ENCODE measurements around the gene PRDM5.

Gene PRDM5

GRCh38 chr4:120893314-120893713 is 29.2 kb downstream of the PRDM5 start:
- no peak for DNase-seq (ENCODE audit: low read depth)
- TF ChIP-seq CTCF (IDR thresholded peaks at IDR 0.05; ENCODE audit: low read length, missing control alignments) = no peak
- H3K4me3 ChIP-seq (replicated peaks; ENCODE audit: low read depth, low read length) = no peak overlapping the region

GRCh38 chr4:120886191-120886590 is 36.3 kb downstream of the PRDM5 start:
- no peak for DNase-seq (ENCODE audit: low read depth)
- TF ChIP-seq CTCF (IDR thresholded peaks at IDR 0.05; ENCODE audit: low read length, missing control alignments) = no peak
- H3K4me3 ChIP-seq (replicated peaks; ENCODE audit: low read depth, low read length) = no peak overlapping the region

GRCh38 chr4:120881846-120882245 is 40.7 kb downstream of the PRDM5 start:
- DNase-seq (ENCODE audit: low read depth) = no peak
- TF ChIP-seq CTCF (IDR thresholded peaks at IDR 0.05; ENCODE audit: low read length, missing control alignments) = no peak
- no peak overlapping the region for H3K4me3 ChIP-seq (replicated peaks; ENCODE audit: low read depth, low read length)

- H3K4me3 ChIP-seq (replicated peaks; ENCODE audit: low read depth, low read length) = no peak overlapping the region
- TF ChIP-seq CTCF (IDR thresholded peaks at IDR 0.05; ENCODE audit: low read length, missing control alignments) = no peak
These were observed 41.2 kb downstream of the PRDM5 start for GRCh38 chr4:120881351-120881750.

GRCh38 chr4:120877021-120877420 is 45.5 kb downstream of the PRDM5 start:
- TF ChIP-seq CTCF (IDR thresholded peaks at IDR 0.05; ENCODE audit: low read length, missing control alignments) = no peak
- H3K4me3 ChIP-seq (replicated peaks; ENCODE audit: low read depth, low read length) = no peak overlapping the region
- no peak for DNase-seq (ENCODE audit: low read depth)

More at GRCh38 chr4:120881351-120881750, 41.2 kb downstream of the PRDM5 start:
- DNase-seq (ENCODE audit: low read depth) = no peak

- no peak for TF ChIP-seq CTCF (IDR thresholded peaks at IDR 0.05; ENCODE audit: low read length, missing control alignments)
- H3K4me3 ChIP-seq (replicated peaks; ENCODE audit: low read depth, low read length) = no peak overlapping the region
- DNase-seq (ENCODE audit: low read depth) = no peak
These were observed 47.4 kb downstream of the PRDM5 start for GRCh38 chr4:120874792-120875774.
